Fibroblast of mammary gland (primary cell): ENCODE data around the gene OSBPL6.

Experiments used
- DNase-seq: peaks from one replicate; pipeline ENCODE4 v3.0.0-alpha.2; 2010; ENCODE audit warnings: low read depth
- H3K4me3 ChIP-seq: 2 replicates; pipeline ENCODE4 v1.5.1; 2011; ENCODE audit warnings: low read depth, mild to moderate bottlenecking, low read length, moderate library complexity; ENCODE audit not compliant: control insufficient read depth
- CTCF ChIP-seq: conservative IDR thresholded peaks from 2 replicates; pipeline ENCODE4 v1.5.1; 2011; ENCODE audit warnings: low read depth, low read length, inconsistent platforms; ENCODE audit not compliant: control insufficient read depth, insufficient read depth

OSBPL6 gene

GRCh38 chr2:178264211-178264610 is 69.9 kb downstream of the OSBPL6 start:
- TF ChIP-seq CTCF, result no peak
- no peak for DNase-seq
- no peak overlapping the region for H3K4me3 ChIP-seq

GRCh38 chr2:178265851-178266250 is 71.5 kb downstream of the OSBPL6 start:
- peak; percentile 63 for DNase-seq
- no peak overlapping the region for H3K4me3 ChIP-seq
- no peak for TF ChIP-seq CTCF

- no peak for TF ChIP-seq CTCF
- no peak for DNase-seq
- H3K4me3 ChIP-seq, result no peak overlapping the region
These were observed 72.1 kb downstream of the OSBPL6 start for GRCh38 chr2:178266445-178266844.

DNA sequence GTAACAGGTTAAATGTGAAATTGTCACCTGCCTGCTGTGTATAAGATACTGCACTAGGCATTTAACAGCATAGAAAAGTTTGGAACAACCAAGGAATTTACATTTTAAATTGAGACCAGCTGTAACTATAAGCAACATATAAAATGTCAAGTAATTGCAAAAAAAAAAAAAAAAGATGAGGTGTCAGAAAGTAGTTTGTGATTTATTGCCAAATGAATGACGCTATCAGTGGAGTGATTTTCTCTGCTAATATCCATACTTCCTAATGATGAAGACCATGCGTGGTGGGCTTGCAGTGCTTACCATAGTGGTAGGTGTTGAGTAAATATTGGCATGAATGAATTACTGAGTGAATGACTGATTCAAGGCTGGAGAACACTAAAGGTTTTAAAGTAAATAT is 73.3 kb downstream of the OSBPL6 start:
- no peak for DNase-seq
- no peak for TF ChIP-seq CTCF
- H3K4me3 ChIP-seq, result no peak overlapping the region

GRCh38 chr2:178268435-178268834 is 74.1 kb downstream of the OSBPL6 start:
- no peak for TF ChIP-seq CTCF
- no peak overlapping the region for H3K4me3 ChIP-seq
- DNase-seq, result peak; percentile 28

- DNase-seq, result no peak
- TF ChIP-seq CTCF, result no peak
- H3K4me3 ChIP-seq, result no peak overlapping the region
These were observed 75.3 kb downstream of the OSBPL6 start for GRCh38 chr2:178269438-178270224.
